ENCODE measurements around the gene P2RY12.

- TF ChIP-seq CTCF (IDR thresholded peaks at IDR 0.05): no peak
- TF ChIP-seq EZH2 (IDR thresholded peaks at IDR 0.05; ENCODE audit: borderline replicate concordance, insufficient read depth, low read depth, low read length, poor library complexity, severe bottlenecking): no peak
Measured at GRCh38 chr3:151382671-151383070, 1.9 kb downstream of the P2RY12 start.
